ENCODE data around the gene LIN28B.

LIN28B gene

DNA sequence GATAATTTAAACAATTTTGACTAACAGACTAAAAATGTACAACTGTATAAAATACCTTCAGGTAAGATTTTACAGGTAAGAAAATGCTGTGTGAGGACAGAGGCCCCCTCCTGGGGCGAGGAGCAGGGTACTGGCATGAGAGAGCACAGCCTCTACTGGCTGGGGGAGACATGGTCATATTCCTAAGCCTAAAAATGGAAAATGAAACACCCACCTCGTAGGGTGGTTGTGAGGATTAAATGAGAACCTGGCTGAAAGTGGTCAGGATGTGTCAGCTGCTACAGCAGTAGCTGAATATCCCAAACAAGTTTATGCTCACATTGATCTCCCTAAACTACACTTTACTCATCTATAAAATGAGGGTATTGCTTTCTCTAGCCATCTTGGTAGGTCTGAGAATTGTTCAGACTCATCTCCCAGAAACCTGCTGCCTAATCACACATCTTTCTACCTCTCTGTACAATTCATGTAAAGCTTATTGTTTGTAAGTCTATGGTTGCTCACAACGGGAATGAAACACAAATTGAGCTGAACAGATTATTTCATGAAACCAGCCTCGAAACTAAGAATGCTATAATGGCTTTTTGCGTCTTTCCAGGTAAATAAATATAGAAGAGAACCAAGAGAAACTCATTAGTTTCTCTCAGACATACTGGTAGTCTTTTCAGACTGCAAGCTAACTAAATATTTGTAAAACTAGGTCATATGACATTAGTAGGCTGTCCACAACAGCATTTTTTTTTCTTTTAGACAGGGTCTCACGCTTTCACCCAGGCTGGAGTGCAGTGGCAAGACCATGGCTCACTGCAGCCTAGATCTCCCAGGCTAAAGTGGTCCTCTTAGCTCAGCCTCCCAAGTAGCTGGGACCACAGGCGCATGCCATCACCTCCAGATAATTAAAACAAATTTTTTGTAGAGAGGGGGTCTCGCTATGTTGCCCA is 153.3 kb downstream of the LIN28B start:
- H3K9ac ChIP-seq (ENCODE audit: low read length in 2 of 2) = no peak overlapping the region
- H3K4me1 ChIP-seq (ENCODE audit: control insufficient read depth, insufficient read depth, low read length) = no peaks in the 10 kb centered on the region
- H3K27ac ChIP-seq (ENCODE audit: low read length) = no peak overlapping the region
- no peaks in the 10 kb centered on the region for H3K9me3 ChIP-seq (ENCODE audit: control insufficient read depth in 2 of 2, low read length in 2 of 2)
- H3K4me3 ChIP-seq (ENCODE audit: low read length in 2 of 2) = no peak overlapping the region
- peaks cover 8 to 21% of the 10 kb centered on the region in 2 donors for H3K36me3 ChIP-seq (ENCODE audit: control insufficient read depth in 2 of 2, insufficient read depth in 2 of 2, low read length in 2 of 2)
- H3K27me3 ChIP-seq (ENCODE audit: control insufficient read depth in 1 of 2, insufficient read depth in 2 of 2, low read length in 2 of 2) = no peaks in the 10 kb centered on the region

DNA sequence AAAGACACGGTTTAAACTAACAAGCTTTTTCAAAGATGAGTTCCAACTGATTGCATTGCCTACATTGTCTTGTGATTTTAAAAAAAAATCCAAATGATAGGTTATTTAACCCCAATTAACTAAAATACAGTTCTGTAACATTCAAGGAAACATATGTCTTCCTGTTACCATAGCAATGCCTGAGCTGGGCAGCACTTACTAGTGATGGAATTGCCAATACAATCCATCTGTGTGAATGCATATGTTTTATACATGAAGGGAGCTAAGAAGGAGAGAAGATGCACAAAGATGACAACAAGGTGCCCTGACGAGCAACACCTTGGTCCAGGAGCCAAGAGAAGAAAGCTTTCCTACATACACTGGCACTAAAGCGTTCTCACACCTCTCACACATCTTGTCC is 154.2 kb downstream of the LIN28B start:
- H3K9ac ChIP-seq (ENCODE audit: low read length in 2 of 2) = no peak overlapping the region
- H3K4me3 ChIP-seq (ENCODE audit: low read length in 2 of 2) = no peak overlapping the region
- H3K27ac ChIP-seq (ENCODE audit: low read length) = no peak overlapping the region
- H3K9me3 ChIP-seq (ENCODE audit: control insufficient read depth in 2 of 2, low read length in 2 of 2) = no peaks in the 10 kb centered on the region
- H3K36me3 ChIP-seq (ENCODE audit: control insufficient read depth in 2 of 2, insufficient read depth in 2 of 2, low read length in 2 of 2) = peaks cover 4 to 20% of the 10 kb centered on the region in 2 donors
- no peaks in the 10 kb centered on the region for H3K4me1 ChIP-seq (ENCODE audit: control insufficient read depth, insufficient read depth, low read length)
- no peaks in the 10 kb centered on the region for H3K27me3 ChIP-seq (ENCODE audit: control insufficient read depth in 1 of 2, insufficient read depth in 2 of 2, low read length in 2 of 2)

GRCh38 chr6:105111871-105112270 is 155.0 kb downstream of the LIN28B start:
- Histone ChIP-seq H3K27ac (ENCODE audit: low read length) (no peak overlapping the region), H3K4me3 (ENCODE audit: low read length in 2 of 2) (no peak overlapping the region), H3K36me3 (ENCODE audit: control insufficient read depth in 2 of 2, insufficient read depth in 2 of 2, low read length in 2 of 2) (peaks cover 6 to 18% of the 10 kb centered on the region in 2 donors), H3K4me1 (ENCODE audit: control insufficient read depth, insufficient read depth, low read length) (no peaks in the 10 kb centered on the region), H3K9me3 (ENCODE audit: control insufficient read depth in 2 of 2, low read length in 2 of 2) (no peaks in the 10 kb centered on the region), H3K27me3 (ENCODE audit: control insufficient read depth in 1 of 2, insufficient read depth in 2 of 2, low read length in 2 of 2) (no peaks in the 10 kb centered on the region), H3K9ac (ENCODE audit: low read length in 2 of 2) (no peak overlapping the region)

DNA sequence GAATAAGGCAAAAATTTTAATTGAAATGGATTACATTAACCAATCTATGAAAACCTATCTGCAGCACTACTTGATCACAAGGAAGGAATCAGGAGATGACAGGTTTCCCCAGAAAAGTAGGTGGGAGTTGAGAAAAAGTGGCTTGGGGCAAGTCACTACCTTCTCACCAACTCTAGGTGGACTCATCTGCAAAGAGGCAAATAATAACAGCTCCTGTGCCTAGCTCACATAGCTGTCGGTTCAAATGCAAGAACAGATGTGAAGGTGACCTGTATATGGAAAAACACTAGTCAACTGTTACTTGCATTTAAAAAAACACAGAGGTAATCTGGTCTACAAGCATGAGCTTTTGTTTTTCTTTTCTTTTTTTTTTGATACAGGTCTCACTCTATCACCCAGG is 155.7 kb downstream of the LIN28B start:
- H3K9ac ChIP-seq (ENCODE audit: low read length in 2 of 2) = no peak overlapping the region

DNA sequence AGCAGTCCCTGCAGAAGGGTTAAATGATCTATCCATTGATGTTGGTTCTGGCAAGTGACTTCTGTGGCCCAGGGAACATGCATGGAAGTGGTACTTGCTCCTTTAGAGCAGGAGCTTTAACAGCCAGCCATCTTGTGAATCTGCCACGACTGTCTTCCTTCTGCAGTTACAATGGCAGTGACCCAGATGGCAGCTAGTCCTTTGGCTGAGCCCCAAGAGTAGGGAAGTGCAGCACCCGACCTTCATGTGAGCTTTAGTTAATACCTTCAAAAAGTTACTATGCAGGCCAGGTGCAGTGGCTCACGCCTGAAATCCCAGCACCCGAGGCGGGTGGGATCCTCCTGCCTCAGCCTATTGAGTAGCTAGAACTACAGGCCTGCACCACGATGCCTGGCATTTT is 156.5 kb downstream of the LIN28B start:
- Histone ChIP-seq H3K4me1 (ENCODE audit: control insufficient read depth, insufficient read depth, low read length) (no peaks in the 10 kb centered on the region), H3K27ac (ENCODE audit: low read length) (no peak overlapping the region), H3K4me3 (ENCODE audit: low read length in 2 of 2) (no peak overlapping the region), H3K9me3 (ENCODE audit: control insufficient read depth in 2 of 2, low read length in 2 of 2) (no peaks in the 10 kb centered on the region), H3K27me3 (ENCODE audit: control insufficient read depth in 1 of 2, insufficient read depth in 2 of 2, low read length in 2 of 2) (no peaks in the 10 kb centered on the region), H3K9ac (ENCODE audit: low read length in 2 of 2) (no peak overlapping the region), H3K36me3 (ENCODE audit: control insufficient read depth in 2 of 2, insufficient read depth in 2 of 2, low read length in 2 of 2) (peaks cover 9 to 24% of the 10 kb centered on the region in 2 donors)

More for the DNA sequence above, 155.7 kb downstream of the LIN28B start:
- Histone ChIP-seq H3K27me3 (ENCODE audit: control insufficient read depth in 1 of 2, insufficient read depth in 2 of 2, low read length in 2 of 2) (no peaks in the 10 kb centered on the region), H3K9me3 (ENCODE audit: control insufficient read depth in 2 of 2, low read length in 2 of 2) (no peaks in the 10 kb centered on the region), H3K4me3 (ENCODE audit: low read length in 2 of 2) (no peak overlapping the region), H3K4me1 (ENCODE audit: control insufficient read depth, insufficient read depth, low read length) (no peaks in the 10 kb centered on the region), H3K36me3 (ENCODE audit: control insufficient read depth in 2 of 2, insufficient read depth in 2 of 2, low read length in 2 of 2) (peaks cover 9 to 25% of the 10 kb centered on the region in 2 donors), H3K27ac (ENCODE audit: low read length) (no peak overlapping the region)

DNA sequence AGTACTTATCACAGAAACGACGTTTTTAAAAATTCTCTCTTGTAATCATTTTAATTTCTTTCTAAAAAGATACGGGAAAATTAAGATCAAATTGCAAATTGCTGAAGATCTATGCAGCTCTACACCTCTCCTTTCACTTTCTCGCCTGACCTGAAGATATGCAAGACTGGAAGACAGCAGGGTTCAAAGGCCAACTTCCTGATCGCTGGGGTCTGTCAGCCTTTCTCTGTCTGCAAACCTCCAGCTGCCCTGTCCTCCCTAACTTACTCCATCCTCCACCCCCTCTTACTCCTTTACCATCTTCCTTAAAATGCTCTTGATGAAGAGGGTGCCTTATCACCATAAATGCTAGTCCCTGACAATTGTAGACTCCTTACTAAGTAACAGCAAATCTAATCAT is 159.2 kb downstream of the LIN28B start:
- Histone ChIP-seq H3K4me3 (ENCODE audit: low read length in 2 of 2) (no peak overlapping the region), H3K36me3 (ENCODE audit: control insufficient read depth in 2 of 2, insufficient read depth in 2 of 2, low read length in 2 of 2) (peaks cover 9 to 27% of the 10 kb centered on the region in 2 donors), H3K27me3 (ENCODE audit: control insufficient read depth in 1 of 2, insufficient read depth in 2 of 2, low read length in 2 of 2) (no peaks in the 10 kb centered on the region), H3K9me3 (ENCODE audit: control insufficient read depth in 2 of 2, low read length in 2 of 2) (no peaks in the 10 kb centered on the region), H3K4me1 (ENCODE audit: control insufficient read depth, insufficient read depth, low read length) (no peaks in the 10 kb centered on the region), H3K27ac (ENCODE audit: low read length) (no peak overlapping the region), H3K9ac (ENCODE audit: low read length in 2 of 2) (no peak overlapping the region)

DNA sequence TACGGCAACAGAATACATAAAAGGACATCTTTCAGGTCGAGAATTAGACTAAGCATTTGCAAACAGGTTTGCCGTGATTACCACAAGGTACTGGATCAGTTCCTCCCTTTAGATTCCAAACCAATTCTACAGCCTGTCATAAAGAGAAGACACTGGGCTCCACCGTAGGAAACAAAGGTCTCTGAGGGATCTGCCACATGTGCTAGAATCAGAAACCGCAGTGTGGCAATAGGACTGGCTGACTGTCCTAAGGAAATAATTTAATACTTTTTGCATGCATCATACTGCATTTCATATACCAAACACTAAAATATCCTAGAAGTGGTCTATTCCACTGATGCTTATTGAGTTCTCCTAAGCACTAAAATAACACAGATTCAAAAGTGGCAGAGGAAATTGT is 163.7 kb downstream of the LIN28B start:
- no peaks in the 10 kb centered on the region for H3K4me1 ChIP-seq (ENCODE audit: control insufficient read depth, insufficient read depth, low read length)
- H3K9ac ChIP-seq (ENCODE audit: low read length in 2 of 2) = no peak overlapping the region
- no peak overlapping the region for H3K4me3 ChIP-seq (ENCODE audit: low read length in 2 of 2)
- H3K9me3 ChIP-seq (ENCODE audit: control insufficient read depth in 2 of 2, low read length in 2 of 2) = no peaks in the 10 kb centered on the region
- peaks cover 26 to 36% of the 10 kb centered on the region in 2 donors for H3K36me3 ChIP-seq (ENCODE audit: control insufficient read depth in 2 of 2, insufficient read depth in 2 of 2, low read length in 2 of 2)
- no peaks in the 10 kb centered on the region for H3K27me3 ChIP-seq (ENCODE audit: control insufficient read depth in 1 of 2, insufficient read depth in 2 of 2, low read length in 2 of 2)
- no peak overlapping the region for H3K27ac ChIP-seq (ENCODE audit: low read length)

GRCh38 chr6:105121981-105122380 is 165.1 kb downstream of the LIN28B start:
- H3K36me3 ChIP-seq (ENCODE audit: control insufficient read depth in 2 of 2, insufficient read depth in 2 of 2, low read length in 2 of 2) = peaks cover 29 to 34% of the 10 kb centered on the region in 2 donors
- H3K27me3 ChIP-seq (ENCODE audit: control insufficient read depth in 1 of 2, insufficient read depth in 2 of 2, low read length in 2 of 2) = no peaks in the 10 kb centered on the region
- no peak overlapping the region for H3K27ac ChIP-seq (ENCODE audit: low read length)
- no peak overlapping the region for H3K9ac ChIP-seq (ENCODE audit: low read length in 2 of 2)
- no peaks in the 10 kb centered on the region for H3K4me1 ChIP-seq (ENCODE audit: control insufficient read depth, insufficient read depth, low read length)
- no peak overlapping the region for H3K4me3 ChIP-seq (ENCODE audit: low read length in 2 of 2)
- H3K9me3 ChIP-seq (ENCODE audit: control insufficient read depth in 2 of 2, low read length in 2 of 2) = no peaks in the 10 kb centered on the region

DNA sequence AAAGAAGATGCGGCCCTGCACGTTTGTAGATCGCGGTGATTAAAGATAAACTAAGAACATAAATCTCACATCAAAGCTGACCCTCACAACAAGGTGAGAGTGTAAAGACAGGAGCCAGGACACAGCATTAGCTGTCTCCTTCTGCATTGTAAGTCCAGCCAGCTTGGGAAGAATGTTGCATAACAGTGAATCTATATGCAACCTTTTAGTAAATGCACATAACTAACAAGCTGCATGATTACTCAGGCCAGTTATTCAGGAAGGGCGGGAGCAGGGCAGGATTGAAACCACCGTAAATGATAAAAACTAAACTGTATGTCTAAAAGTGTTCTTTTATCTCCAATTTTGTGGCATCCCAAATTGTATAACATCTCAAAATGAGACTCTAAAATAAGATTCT is 165.8 kb downstream of the LIN28B start:
- H3K4me1 ChIP-seq (ENCODE audit: control insufficient read depth, insufficient read depth, low read length) = no peaks in the 10 kb centered on the region
- no peak overlapping the region for H3K4me3 ChIP-seq (ENCODE audit: low read length in 2 of 2)
- no peaks in the 10 kb centered on the region for H3K9me3 ChIP-seq (ENCODE audit: control insufficient read depth in 2 of 2, low read length in 2 of 2)
- H3K27me3 ChIP-seq (ENCODE audit: control insufficient read depth in 1 of 2, insufficient read depth in 2 of 2, low read length in 2 of 2) = no peaks in the 10 kb centered on the region
- no peak overlapping the region for H3K9ac ChIP-seq (ENCODE audit: low read length in 2 of 2)
- H3K27ac ChIP-seq (ENCODE audit: low read length) = no peak overlapping the region
- H3K36me3 ChIP-seq (ENCODE audit: control insufficient read depth in 2 of 2, insufficient read depth in 2 of 2, low read length in 2 of 2) = peaks cover 29 to 31% of the 10 kb centered on the region in 2 donors
